IMR-90 (cell line): ENCODE data around the gene UBFD1. TPM values are rescaled to one million over a fixed set of nuclear protein-coding genes. Genes with fewer than 3 reads are reported as not detected.

ENCODE experiments used
- ATAC-seq: fragments of 200-7000 bp; cut with Tn5 transposase; 2 replicates; pipeline ENCODE4 v1.9.1; 2020; ENCODE audit warnings: low read depth, mild to moderate bottlenecking, moderate library complexity
- BruUV-seq: library from RNA; stranded (reverse); fragments of 400-500 nt; replicated peaks from 2 replicates; lab custom pipeline; 2021; lab: Mats Ljungman, UMichigan
- CTCF ChIA-PET: fragments of 300-600 bp; formaldehyde crosslinking; extraction: SDS; loops from one replicate; lab custom pipeline; 2021; ENCODE audit warnings: antibody characterized with exemption; lab: Yijun Ruan, JAX
- POLR2A ChIA-PET: fragments of 300-600 bp; sonication (Branson Sonifier 250); formaldehyde crosslinking; loops from one replicate; lab custom pipeline; 2022; ENCODE audit warnings: antibody characterized with exemption; ENCODE audit not compliant: unreplicated experiment; lab: Charles Lee
- DNase-seq: peaks from one replicate; pipeline ENCODE4 v3.0.0; 2013
- H2AFZ ChIP-seq: replicated peaks from 2 replicates; pipeline ENCODE3; 2013; ENCODE audit warnings: low read length, mild to moderate bottlenecking; ENCODE audit not compliant: poor library complexity
- H2AK5ac ChIP-seq: 2 replicates; pipeline ENCODE4 v1.6.1; 2013; ENCODE audit warnings: low read depth, low read length, inconsistent platforms
- H2AK9ac ChIP-seq: replicated peaks from 2 replicates; pipeline ENCODE3; 2013; ENCODE audit warnings: mild to moderate bottlenecking, low read depth, low read length, moderate library complexity; ENCODE audit not compliant: poor library complexity
- H2BK120ac ChIP-seq: 2 replicates; pipeline ENCODE4 v1.6.1; 2013; ENCODE audit warnings: low read depth, low read length, inconsistent platforms
- H2BK15ac ChIP-seq: 3 replicates; pipeline ENCODE4 v1.6.1; 2013; ENCODE audit warnings: low read depth, low read length, inconsistent platforms
- H2BK20ac ChIP-seq: 2 replicates; pipeline ENCODE4 v1.6.1; 2013; ENCODE audit warnings: low read depth, mild to moderate bottlenecking, inconsistent platforms, low read length, moderate library complexity
- H2BK5ac ChIP-seq: 2 replicates; pipeline ENCODE4 v1.6.1; 2013; ENCODE audit warnings: mild to moderate bottlenecking, low read depth, low read length, inconsistent platforms; ENCODE audit not compliant: poor library complexity, severe bottlenecking
- H3K14ac ChIP-seq: replicated peaks from 2 replicates; pipeline ENCODE4 v1.6.1; 2013; ENCODE audit warnings: low read depth, low read length, inconsistent platforms
- H3K18ac ChIP-seq: 2 replicates; pipeline ENCODE4 v1.6.1; 2013; ENCODE audit warnings: low read depth, low read length, control low read depth
- H3K23ac ChIP-seq: 2 replicates; pipeline ENCODE4 v1.6.1; 2013; ENCODE audit warnings: low read depth, low read length, inconsistent platforms
- H3K27ac ChIP-seq: 2 replicates; pipeline ENCODE4 v1.5.1; 2013; ENCODE audit warnings: mild to moderate bottlenecking, control low read depth, low read length; ENCODE audit not compliant: insufficient read depth
- H3K27me3 ChIP-seq: 2 replicates; pipeline ENCODE4 v1.6.1; 2013; ENCODE audit warnings: low read length; ENCODE audit not compliant: control insufficient read depth, insufficient read depth
- H3K36me3 ChIP-seq: 2 replicates; pipeline ENCODE4 v1.6.1; 2013; ENCODE audit warnings: low read length, mixed read lengths; ENCODE audit not compliant: control insufficient read depth, insufficient read depth
- H3K4ac ChIP-seq: 2 replicates; pipeline ENCODE4 v1.6.1; 2013; ENCODE audit warnings: low read depth, low read length, inconsistent platforms
- H3K4me1 ChIP-seq: 2 replicates; pipeline ENCODE4 v1.6.1; 2013; ENCODE audit warnings: low read length, mixed read lengths; ENCODE audit not compliant: control insufficient read depth, insufficient read depth
- H3K4me2 ChIP-seq: 2 replicates; pipeline ENCODE4 v1.6.1; 2013; ENCODE audit warnings: low read depth, mild to moderate bottlenecking, control low read depth, low read length, moderate library complexity
- H3K4me3 ChIP-seq: 2 replicates; pipeline ENCODE4 v1.5.1; 2013; ENCODE audit warnings: low read depth, mild to moderate bottlenecking, control low read depth, low read length, moderate library complexity; ENCODE audit not compliant: insufficient read depth
- H3K56ac ChIP-seq: 2 replicates; pipeline ENCODE4 v1.6.1; 2013; ENCODE audit warnings: low read length, inconsistent platforms; ENCODE audit not compliant: insufficient read depth; ENCODE audit errors: extremely low read depth
- H3K79me1 ChIP-seq, 2 experiments: 2 replicates each; pipeline ENCODE4 v1.6.1; 2013; ENCODE audit warnings: low read length in 2 of 2, inconsistent platforms in 1 of 2, low read depth in 1 of 2
- H3K9ac ChIP-seq: 2 replicates; pipeline ENCODE4 v1.6.1; 2013; ENCODE audit warnings: low read depth, low read length, control low read depth
- H3K9me1 ChIP-seq: 2 replicates; pipeline ENCODE4 v1.6.1; 2013; ENCODE audit warnings: low read length, inconsistent platforms; ENCODE audit not compliant: insufficient read depth
- H3K9me3 ChIP-seq: 2 replicates; pipeline ENCODE4 v1.6.1; 2013; ENCODE audit warnings: low read length; ENCODE audit not compliant: control insufficient read depth, insufficient read depth
- H4K20me1 ChIP-seq: 2 replicates; pipeline ENCODE4 v1.6.1; 2013; ENCODE audit warnings: low read length, inconsistent platforms; ENCODE audit not compliant: insufficient read depth
- H4K5ac ChIP-seq: 2 replicates; pipeline ENCODE4 v1.6.1; 2013; ENCODE audit warnings: mild to moderate bottlenecking, low read depth, low read length, control low read depth
- H4K8ac ChIP-seq, 2 experiments: 2 replicates each; pipeline ENCODE4 v1.6.1; 2013; ENCODE audit warnings: low read depth in 2 of 2, low read length in 2 of 2, control low read depth in 1 of 2, inconsistent platforms in 1 of 2
- H4K91ac ChIP-seq: 2 replicates; pipeline ENCODE4 v1.6.1; 2013; ENCODE audit warnings: low read depth, low read length, inconsistent platforms; ENCODE audit not compliant: insufficient read depth
- BHLHE40 ChIP-seq: fragments of 150-350 bp; IDR thresholded peaks from 2 replicates; pipeline ENCODE4 v1.6.1; 2016; ENCODE audit warnings: mild to moderate bottlenecking, low read depth, low read length
- CEBPB ChIP-seq: IDR thresholded peaks from 2 replicates; pipeline ENCODE4 v1.6.1; 2012; ENCODE audit warnings: low read depth, low read length, improper control_type of control experiment
- CHD1 ChIP-seq: IDR thresholded peaks from 2 replicates; pipeline ENCODE4 v1.6.1; 2012; ENCODE audit warnings: low read depth, low read length, improper control_type of control experiment
- CTCF ChIP-seq: conservative IDR thresholded peaks from 2 replicates; pipeline ENCODE4 v1.5.1; 2012; ENCODE audit warnings: mild to moderate bottlenecking, low read depth, low read length, improper control_type of control experiment
- ELK1 ChIP-seq: fragments of 150-350 bp; IDR thresholded peaks from 2 replicates; pipeline ENCODE4 v1.6.1; 2016; ENCODE audit warnings: low read depth, mild to moderate bottlenecking, low read length, moderate library complexity, borderline replicate concordance
- FOS ChIP-seq: fragments of 150-350 bp; IDR thresholded peaks from 2 replicates; pipeline ENCODE4 v1.6.1; 2016; ENCODE audit warnings: low read depth, low read length
- MAFK ChIP-seq: IDR thresholded peaks from 2 replicates; pipeline ENCODE4 v1.6.1; 2012; ENCODE audit warnings: low read depth, low read length, improper control_type of control experiment
- MAZ ChIP-seq: IDR thresholded peaks from 2 replicates; pipeline ENCODE4 v1.6.1; 2012; ENCODE audit warnings: low read depth, mild to moderate bottlenecking, low read length, improper control_type of control experiment, moderate library complexity, borderline replicate concordance
- MXI1 ChIP-seq: IDR thresholded peaks from 2 replicates; pipeline ENCODE4 v1.6.1; 2012; ENCODE audit warnings: low read depth, mild to moderate bottlenecking, low read length, moderate library complexity, borderline replicate concordance
- NFE2L2 ChIP-seq: fragments of 150-350 bp; IDR thresholded peaks from 2 replicates; pipeline ENCODE4 v1.6.1; 2016; ENCODE audit warnings: low read depth, mild to moderate bottlenecking, low read length
- RAD21 ChIP-seq: IDR thresholded peaks from 2 replicates; pipeline ENCODE4 v1.6.1; 2012; ENCODE audit warnings: low read length, improper control_type of control experiment
- RFX5 ChIP-seq: IDR thresholded peaks from 2 replicates; pipeline ENCODE4 v1.8.0; 2012; ENCODE audit warnings: low read depth, mild to moderate bottlenecking, low read length, moderate library complexity
- SMC3 ChIP-seq: fragments of 150-350 bp; IDR thresholded peaks from 2 replicates; pipeline ENCODE4 v1.6.1; 2016; ENCODE audit warnings: low read depth, mild to moderate bottlenecking, antibody characterized with exemption, low read length, moderate library complexity
- USF2 ChIP-seq: fragments of 150-350 bp; IDR thresholded peaks from 2 replicates; pipeline ENCODE4 v1.6.1; 2017; ENCODE audit warnings: mild to moderate bottlenecking, antibody characterized with exemption, low read length, low read depth
- WGBS, 2 experiments: methylation state at CpG; one replicate each; pipeline versions ENCODE4 v1.1.5 to v1.1.7; 2013; ENCODE audit warnings: missing lambda C conversion rate in 2 of 2; ENCODE audit not compliant: insufficient read length in 1 of 2; ENCODE audit errors: extremely low coverage in 2 of 2; 5-methylcytosine and 5-hydroxymethylcytosine counted together
- dilution Hi-C: fragments of 300-500 bp; cut with HindIII; formaldehyde crosslinking; loops from one replicate; pipeline ENCODE4 v1.14.3; 2018; ENCODE audit warnings: low sequenced_read_pairs; ENCODE audit not compliant: unreplicated experiment
- in situ Hi-C: fragments of 300-500 bp; cut with MboI; formaldehyde crosslinking; loops from 3 replicates; pipeline ENCODE4 v1.14.3; 2019; ENCODE audit warnings: low sequenced_read_pairs, inconsistent platforms, mixed read lengths
- intact Hi-C: fragments of 100-400 bp; cut with micrococcal nuclease; formaldehyde crosslinking; loops from 2 replicates; pipeline ENCODE4 v1.10.0; 2022
- polyA plus RNA-seq, 3 experiments: library from polyadenylated mRNA; depleted of rRNA; stranded (reverse); fragments of >200 nt; gene quantifications; 2 replicates each; pipeline ENCODE4 v1.2.3, GENCODE V29; 2012; ENCODE audit warnings: low replicate concordance in 1 of 3
- total RNA-seq: library from RNA; depleted of rRNA; stranded (reverse); fragments of >200 nt; gene quantifications from 2 replicates; pipeline ENCODE4 v1.2.3, GENCODE V29; 2012

Gene UBFD1
- total and polyA plus RNA-seq, 2 of the 4 experiments (the other 2 are of a cell fraction) = 39.3 to 55.0 TPM

- no TSS peak for BruUV-seq
- H2AK9ac ChIP-seq = no peak overlapping the region
- DNase-seq (no peak), ATAC-seq (no peak)
- H2BK20ac ChIP-seq = no peak overlapping the region
- no peak overlapping the region for H3K23ac ChIP-seq
- H2AK5ac ChIP-seq = no peak overlapping the region
- H2AFZ ChIP-seq = no peak overlapping the region
- H3K79me1 ChIP-seq = peaks cover 45 to 46% of the 10 kb centered on the region in 2 experiments
- H3K18ac ChIP-seq = no peak overlapping the region
- H3K56ac ChIP-seq = no peak overlapping the region
- no peak overlapping the region for H2BK120ac ChIP-seq
- intact Hi-C loops (no loop called here), dilution Hi-C loops (no loop called here), in situ Hi-C loops (no loop called here)
- no peak overlapping the region for H3K9ac ChIP-seq
- H3K4me1 ChIP-seq = no peaks in the 10 kb centered on the region
- ChIA-PET CTCF (no interaction called here), POLR2A (no interaction called here)
- no peak overlapping the region for H2BK15ac ChIP-seq
- H4K8ac ChIP-seq = no peak overlapping the region
- H3K4me2 ChIP-seq = no peak overlapping the region
- H4K91ac ChIP-seq = no peak overlapping the region
- H3K4me3 ChIP-seq = no peak overlapping the region
- H3K27me3 ChIP-seq = no peaks in the 10 kb centered on the region
- peaks cover 74% of the 10 kb centered on the region for H3K36me3 ChIP-seq
- H3K27ac ChIP-seq = no peak overlapping the region
- no peak overlapping the region for H3K14ac ChIP-seq
- H2BK5ac ChIP-seq = no peak overlapping the region
- no peak overlapping the region for H3K4ac ChIP-seq
- peaks cover 11% of the 10 kb centered on the region; the same call in 1 of the 2 replicates for H4K20me1 ChIP-seq
- H4K5ac ChIP-seq = no peak overlapping the region
- no peaks in the 10 kb centered on the region for H3K9me3 ChIP-seq
- H3K9me1 ChIP-seq = 0 out of 2 replicates have a peak, but pooled peaks cover 3% of the 10 kb centered on the region
- WGBS, 2 experiments = 100% methylated on average over 1 of the region's 6 CpGs; no CpG with 5 or more reads in 1 of the 2 experiments
- TF ChIP-seq NFE2L2 (no peak), MAZ (no peak), ELK1 (no peak), MXI1 (no peak), CHD1 (no peak), USF2 (no peak), RFX5 (no peak), BHLHE40 (no peak), FOS (no peak), SMC3 (no peak), CEBPB (no peak), RAD21 (no peak), MAFK (no peak), CTCF (no peak)
Measured at GRCh38 chr16:23563186-23563585, 5.7 kb downstream of the UBFD1 start.
